ENCODE measurements around the gene CMIP.

The CMIP gene

GRCh38 chr16:81710044-81710443 is 265.4 kb downstream of the CMIP start:
- no peak for DNase-seq

- no peak for DNase-seq
These were observed 266.0 kb downstream of the CMIP start for GRCh38 chr16:81710596-81710995.

- DNase-seq, result peak; percentile 6
These were observed 267.2 kb downstream of the CMIP start for GRCh38 chr16:81711657-81712319.

GRCh38 chr16:81712681-81713080 is 268.1 kb downstream of the CMIP start:
- DNase-seq, result no peak

- DNase-seq, result no peak
These were observed 268.7 kb downstream of the CMIP start for GRCh38 chr16:81713295-81713772.

- no peak for DNase-seq
These were observed 269.2 kb downstream of the CMIP start for GRCh38 chr16:81713796-81714195.

- DNase-seq, result no peak
These were observed 270.0 kb downstream of the CMIP start for GRCh38 chr16:81714583-81714982.

GRCh38 chr16:81715358-81716196 is 271.0 kb downstream of the CMIP start:
- no peak for DNase-seq

- no peak for DNase-seq
These were observed 272.0 kb downstream of the CMIP start for GRCh38 chr16:81716478-81717225.

GRCh38 chr16:81717662-81718189 is 273.1 kb downstream of the CMIP start:
- DNase-seq, result peak; percentile 17

GRCh38 chr16:81718637-81719036 is 274.0 kb downstream of the CMIP start:
- no peak for DNase-seq

GRCh38 chr16:81719993-81720392 is 275.4 kb downstream of the CMIP start:
- no peak for DNase-seq

GRCh38 chr16:81720973-81721906 is 276.6 kb downstream of the CMIP start:
- no peak for DNase-seq

GRCh38 chr16:81723098-81723723 is 278.6 kb downstream of the CMIP start:
- peak; percentile 86 for DNase-seq

- no peak for DNase-seq
These were observed 283.8 kb downstream of the CMIP start for GRCh38 chr16:81728435-81728834.

GRCh38 chr16:81729451-81729850 is 284.8 kb downstream of the CMIP start:
- DNase-seq, result peak; percentile 34

GRCh38 chr16:81730090-81731051 is 285.8 kb downstream of the CMIP start:
- peak; percentile 97 for DNase-seq

GRCh38 chr16:81731649-81732048 is 287.0 kb downstream of the CMIP start:
- no peak for DNase-seq

GRCh38 chr16:81732699-81733098 is 288.1 kb downstream of the CMIP start:
- no peak for DNase-seq

- DNase-seq, result no peak
These were observed 288.7 kb downstream of the CMIP start for GRCh38 chr16:81733295-81733694.
